Measurements from ENCODE around the gene FRG2B. TPM values are rescaled to one million over a fixed set of nuclear protein-coding genes. Genes with fewer than 3 reads are reported as not detected.

The FRG2B gene
- total and polyA plus RNA-seq, 12 donors: not detected

DNA sequence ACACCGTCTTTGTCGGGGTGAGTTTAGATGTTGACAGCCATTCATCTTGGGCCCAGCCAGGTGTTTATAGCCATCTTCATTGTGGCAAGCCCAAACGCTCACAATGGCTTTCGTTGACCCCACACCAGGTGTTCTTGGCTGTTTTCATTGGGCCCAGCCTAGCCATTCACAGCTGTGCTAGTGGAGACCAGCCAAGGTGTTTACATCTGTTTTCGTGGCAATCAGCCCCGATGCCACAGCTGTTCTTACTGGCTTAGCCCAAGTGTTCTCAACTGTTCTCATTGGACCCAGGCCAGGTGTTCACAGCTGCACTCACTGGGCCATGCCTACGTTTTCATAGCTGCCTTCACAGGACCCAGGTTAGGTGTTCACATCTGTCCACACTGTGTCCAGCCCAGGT is 7.7 kb downstream of the FRG2B start:
- Histone ChIP-seq H3K9me3 (peaks cover 0 to 6% (median 0%) of the 10 kb centered on the region in 11 donors), H3K4me3 (no peak overlapping the region), H3K27me3 (peaks cover 0 to 37% (median 27%) of the 10 kb centered on the region in 7 donors), H3K27ac (no peak overlapping the region), H3K36me3 (no peaks in the 10 kb centered on the region), H3K4me1 (no peaks in the 10 kb centered on the region)
- WGBS, 2 donors: 76 to 78% methylated on average over 7 of the region's 7 CpGs
- TF ChIP-seq, protein P1, sequence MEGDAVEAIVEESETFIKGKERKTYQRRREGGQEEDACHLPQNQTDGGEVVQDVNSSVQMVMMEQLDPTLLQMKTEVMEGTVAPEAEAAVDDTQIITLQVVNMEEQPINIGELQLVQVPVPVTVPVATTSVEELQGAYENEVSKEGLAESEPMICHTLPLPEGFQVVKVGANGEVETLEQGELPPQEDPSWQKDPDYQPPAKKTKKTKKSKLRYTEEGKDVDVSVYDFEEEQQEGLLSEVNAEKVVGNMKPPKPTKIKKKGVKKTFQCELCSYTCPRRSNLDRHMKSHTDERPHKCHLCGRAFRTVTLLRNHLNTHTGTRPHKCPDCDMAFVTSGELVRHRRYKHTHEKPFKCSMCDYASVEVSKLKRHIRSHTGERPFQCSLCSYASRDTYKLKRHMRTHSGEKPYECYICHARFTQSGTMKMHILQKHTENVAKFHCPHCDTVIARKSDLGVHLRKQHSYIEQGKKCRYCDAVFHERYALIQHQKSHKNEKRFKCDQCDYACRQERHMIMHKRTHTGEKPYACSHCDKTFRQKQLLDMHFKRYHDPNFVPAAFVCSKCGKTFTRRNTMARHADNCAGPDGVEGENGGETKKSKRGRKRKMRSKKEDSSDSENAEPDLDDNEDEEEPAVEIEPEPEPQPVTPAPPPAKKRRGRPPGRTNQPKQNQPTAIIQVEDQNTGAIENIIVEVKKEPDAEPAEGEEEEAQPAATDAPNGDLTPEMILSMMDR (IDR thresholded peaks at IDR 0.05): no peak
- DNase-seq: no peak
- ATAC-seq: no peak
- intact Hi-C loops (cut with DNase I): no loop called here

DNA sequence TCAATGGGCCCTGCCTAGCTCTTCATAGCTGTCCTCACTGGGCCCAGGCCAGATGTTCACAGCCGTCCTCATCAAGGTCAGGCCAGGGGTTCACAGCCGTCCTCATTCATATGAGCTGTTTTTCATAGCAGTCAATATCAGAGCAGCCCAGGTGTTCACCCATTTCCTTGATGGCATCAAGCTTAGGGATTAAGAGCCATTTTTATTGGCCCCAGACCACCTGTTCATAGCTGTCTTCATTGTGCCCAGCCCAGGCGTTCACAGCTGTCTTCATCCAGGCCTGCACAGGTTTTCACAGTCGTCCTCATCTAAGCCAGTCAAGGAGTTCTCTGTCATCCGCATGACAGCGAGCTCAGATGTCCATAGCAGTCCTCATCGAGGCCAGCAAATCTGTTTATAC is 9.4 kb downstream of the FRG2B start:
- no peaks in the 10 kb centered on the region for H3K4me1 ChIP-seq
- H3K27me3 ChIP-seq: peaks cover 0 to 37% (median 22%) of the 10 kb centered on the region in 7 donors
- intact Hi-C loops (cut with DNase I): no loop called here
- 75 to 81% methylated on average over 7 of the region's 7 CpGs for WGBS, 2 donors
- H3K9me3 ChIP-seq: peaks cover 0 to 12% (median 0%) of the 10 kb centered on the region in 11 donors
- no peak for ATAC-seq
- no peak overlapping the region for H3K4me3 ChIP-seq
- DNase-seq: no peak
- TF ChIP-seq, protein P1 (IDR thresholded peaks at IDR 0.05): no peak
- H3K27ac ChIP-seq: no peak overlapping the region
- H3K36me3 ChIP-seq: no peaks in the 10 kb centered on the region

DNA sequence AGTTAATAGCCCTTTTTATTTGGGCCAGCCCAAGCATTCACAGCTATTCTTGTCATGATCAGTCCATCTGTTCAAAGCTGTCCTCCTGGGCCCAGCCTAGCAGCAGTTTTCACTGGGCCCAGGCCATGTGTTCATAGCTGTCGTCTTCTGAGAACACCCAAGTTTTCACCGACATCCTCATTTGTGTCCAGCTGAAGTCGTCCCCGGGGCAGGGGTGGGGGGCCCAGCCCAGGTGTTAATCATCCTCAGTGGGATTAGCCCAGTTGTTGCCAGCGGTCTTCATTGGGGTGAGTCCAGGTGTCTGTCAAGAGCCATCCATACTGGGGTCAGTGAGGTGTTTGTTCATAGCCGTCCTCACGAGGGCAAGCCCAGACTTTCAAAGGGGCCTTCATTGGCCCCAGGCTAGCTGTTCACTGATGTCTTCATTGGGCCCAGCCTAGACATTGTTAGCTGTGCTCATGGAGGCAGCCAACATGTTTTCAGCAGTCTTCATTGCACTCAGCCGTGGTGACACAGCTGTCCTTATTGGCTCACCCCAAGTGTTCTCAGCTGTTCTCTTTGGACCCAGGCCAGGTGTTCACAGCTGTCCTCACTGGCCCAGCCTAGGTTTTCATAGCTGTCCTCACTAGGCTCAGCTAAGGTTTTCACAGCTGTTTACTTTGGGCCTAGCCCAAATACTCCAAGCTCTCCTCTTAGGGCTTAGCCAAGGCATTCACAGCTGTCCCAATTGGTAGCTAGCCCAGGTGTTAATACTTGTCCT is 10.0 kb downstream of the FRG2B start:
- ATAC-seq: peak in 4 of 8 donors; percentile 25 to 57 (median 42)
- intact Hi-C loops (cut with DNase I): no loop called here

DNA sequence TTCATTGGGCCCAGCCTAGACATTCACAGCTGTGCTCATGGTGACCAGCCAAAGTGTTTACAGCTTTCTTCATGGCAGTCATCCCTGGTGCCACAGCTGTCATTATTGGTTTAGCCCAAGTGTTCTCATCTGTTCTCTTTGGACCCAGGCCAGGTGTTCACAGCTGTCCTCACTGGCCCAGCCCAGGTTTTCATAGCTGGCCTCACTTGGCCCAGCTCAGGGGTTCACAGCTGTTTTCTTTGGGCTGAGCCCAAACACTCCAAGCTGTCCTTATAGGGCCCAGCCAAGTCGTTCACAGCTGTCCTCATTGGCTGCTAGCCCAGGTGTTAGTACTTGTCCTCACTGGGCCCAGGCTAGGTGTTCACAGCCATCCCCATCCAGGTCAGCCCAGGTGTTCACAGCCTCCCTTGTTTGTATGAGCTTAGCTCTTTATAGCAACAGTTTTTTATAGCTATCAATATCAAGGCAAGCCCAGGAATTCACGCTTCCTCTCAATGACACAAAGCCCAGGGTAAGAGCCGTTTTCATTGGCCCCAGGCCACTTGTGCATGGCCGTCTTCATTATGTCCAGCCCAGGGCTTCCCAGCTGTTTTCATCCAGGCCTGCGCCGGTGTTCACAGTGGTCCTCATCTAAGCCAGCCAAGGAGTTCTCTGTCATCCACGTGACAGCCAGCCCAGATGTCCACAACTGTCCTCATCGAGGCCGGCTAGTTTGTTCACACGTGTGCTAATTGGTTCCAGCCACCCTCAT is 11.6 kb downstream of the FRG2B start:
- 72 to 79% methylated on average over 10 of the region's 10 CpGs for WGBS, 2 donors
- H3K27me3 ChIP-seq: peaks cover 0 to 25% (median 5%) of the 10 kb centered on the region in 7 donors
- peak in 1 of 8 donors; percentile 9 for ATAC-seq
- H3K4me1 ChIP-seq: no peaks in the 10 kb centered on the region
- TF ChIP-seq, protein P1 (IDR thresholded peaks at IDR 0.05): no peak
- no peak overlapping the region for H3K27ac ChIP-seq
- H3K36me3 ChIP-seq: no peaks in the 10 kb centered on the region
- DNase-seq: no peak
- no peak overlapping the region for H3K4me3 ChIP-seq
- intact Hi-C loops (cut with DNase I): no loop called here
- H3K9me3 ChIP-seq: peaks cover 0 to 16% (median 0%) of the 10 kb centered on the region in 11 donors

More for the DNA sequence above, 10.0 kb downstream of the FRG2B start:
- 78 to 85% methylated on average over 8 of the region's 8 CpGs for WGBS, 2 donors
- TF ChIP-seq, protein P1 (IDR thresholded peaks at IDR 0.05): no peak
- no peak for DNase-seq
- peaks cover 0 to 35% (median 16%) of the 10 kb centered on the region in 7 donors for H3K27me3 ChIP-seq
- no peak overlapping the region for H3K4me3 ChIP-seq
- H3K36me3 ChIP-seq: no peaks in the 10 kb centered on the region
- H3K9me3 ChIP-seq: peaks cover 0 to 16% (median 0%) of the 10 kb centered on the region in 11 donors
- H3K27ac ChIP-seq: no peak overlapping the region
- H3K4me1 ChIP-seq: no peaks in the 10 kb centered on the region

Measured in heart right ventricle (tissue), 16 donors.